Kidney (tissue), 14 donors: ENCODE results near the gene KRT79. TPM values are rescaled to one million over a fixed set of nuclear protein-coding genes. Genes with fewer than 3 reads are reported as not detected.

Experiments
- DNase-seq, 5 donors: peaks; one replicate each; pipeline ENCODE4 v3.0.0-alpha.2; 2013 to 2020
- FAIRE-seq: peaks from 2 replicates; lab custom pipeline; 2012; peaks lifted over from hg19 to GRCh38; lab: Jason Lieb, UNC
- H3K27ac ChIP-seq, 2 donors: one replicate each; pipeline ENCODE4 v1.7.0; 2013; ENCODE audit warnings: low read depth in 2 of 2, low read length in 2 of 2, inconsistent platforms in 1 of 2
- H3K27me3 ChIP-seq: one replicate; pipeline ENCODE4 v1.7.1; 2013; ENCODE audit warnings: low read length, inconsistent platforms; ENCODE audit not compliant: control insufficient read depth, insufficient read depth
- H3K36me3 ChIP-seq, 3 donors: one replicate each; pipeline versions ENCODE4 v1.7.0 to v1.7.1; 2013; ENCODE audit warnings: low read length in 3 of 3, control low read depth in 1 of 3, inconsistent platforms in 1 of 3; ENCODE audit not compliant: insufficient read depth in 3 of 3, control insufficient read depth in 2 of 3
- H3K4me1 ChIP-seq, 3 donors: one replicate each; pipeline versions ENCODE4 v1.7.0 to v1.7.1; 2013; ENCODE audit warnings: low read length in 3 of 3, inconsistent platforms in 1 of 3, low read depth in 1 of 3; ENCODE audit not compliant: control insufficient read depth in 2 of 3, insufficient read depth in 2 of 3
- H3K4me3 ChIP-seq, 3 donors: one replicate each; pipeline versions ENCODE4 v1.7.0 to v1.8.1; 2013; ENCODE audit warnings: low read length in 3 of 3, control low read depth in 1 of 3, inconsistent platforms in 1 of 3
- H3K9ac ChIP-seq, 3 donors: one replicate each; pipeline versions ENCODE4 v1.7.0 to v1.7.1; 2013; ENCODE audit warnings: low read length in 3 of 3, control low read depth in 1 of 3, inconsistent platforms in 1 of 3
- H3K9me3 ChIP-seq, 3 donors: one replicate each; pipeline versions ENCODE4 v1.7.0 to v1.7.1; 2013; ENCODE audit warnings: low read length in 3 of 3, control low read depth in 1 of 3, inconsistent platforms in 1 of 3; ENCODE audit not compliant: control insufficient read depth in 2 of 3, insufficient read depth in 1 of 3
- CTCF ChIP-seq: IDR thresholded peaks from 3 replicates; pipeline ENCODE4 v1.5.1; 2012; ENCODE audit warnings: mild to moderate bottlenecking, moderate library complexity, borderline replicate concordance; ENCODE audit not compliant: insufficient read depth; ENCODE audit errors: extremely low read depth
- intact Hi-C: fragments of 100-400 bp; cut with DNase I; formaldehyde crosslinking; loops from one replicate; pipeline ENCODE4 v1.11.1; 2022
- polyA plus RNA-seq: library from polyadenylated mRNA; stranded (reverse); fragments of 350-450 nt; fragmentation: Illumina TruSeq; extraction: RNeasy Lipid Tissue Mini Kit (QIAGEN cat#74804); gene quantifications from one replicate; pipeline ENCODE4 v1.2.3, GENCODE V29; 2014; ENCODE audit warnings: low read depth, low replicate concordance; ENCODE audit not compliant: insufficient read depth
- total RNA-seq: library from RNA; stranded (reverse); fragmentation: NEBNext Ultra II Directional; extraction: Animal tissue kit (Norgen Biotek cat#: 25700); gene quantifications from one replicate; pipeline ENCODE4 v1.2.1, GENCODE V29; 2021
- donor health status: control.
- donor health status: control.
- donor health status: control.
- donor health status: control.
- donor health status: control.
- donor health status: DM: yes; HTN: yes; CAD: no.
- donor health status: Normal renal cell carcinoma (clear cell type).

The KRT79 gene
- total and polyA plus RNA-seq, 2 donors from 2014 or later, result not detected

DNA sequence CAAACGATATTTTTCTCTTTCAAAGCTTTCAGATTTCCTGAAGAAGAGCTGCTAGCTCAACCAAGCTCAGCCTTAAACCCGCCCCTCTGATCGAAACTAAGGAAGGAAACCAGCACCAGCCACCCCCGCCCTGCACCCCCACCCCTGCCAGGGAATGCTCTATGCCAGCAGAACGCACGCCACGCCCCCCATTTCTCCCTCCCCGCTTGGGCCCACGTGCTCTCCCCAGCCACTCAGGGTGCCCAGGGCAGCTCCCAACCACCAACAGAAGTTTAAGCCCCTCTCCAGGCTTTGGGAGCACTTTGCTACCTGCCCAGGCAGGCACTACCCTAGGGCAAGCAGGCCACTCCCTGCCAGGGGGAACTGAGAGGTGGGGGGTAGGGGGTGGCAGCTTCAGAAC, 33.5 kb upstream of the KRT79 start:
- H3K36me3 ChIP-seq, result no peaks in the 10 kb centered on the region
- FAIRE-seq (no peak), DNase-seq (peak in 2 of 5 donors; percentile 29 to 84)
- H3K9ac ChIP-seq, result no peak overlapping the region
- H3K4me3 ChIP-seq, result no peak overlapping the region
- no peak overlapping the region for H3K27ac ChIP-seq
- TF ChIP-seq CTCF, result no peak
- intact Hi-C loops, result no loop called here
- H3K27me3 ChIP-seq, result no peaks in the 10 kb centered on the region
- H3K9me3 ChIP-seq, result no peaks in the 10 kb centered on the region
- H3K4me1 ChIP-seq, result peaks cover 0 to 7% (median 0%) of the 10 kb centered on the region in 3 donors

DNA sequence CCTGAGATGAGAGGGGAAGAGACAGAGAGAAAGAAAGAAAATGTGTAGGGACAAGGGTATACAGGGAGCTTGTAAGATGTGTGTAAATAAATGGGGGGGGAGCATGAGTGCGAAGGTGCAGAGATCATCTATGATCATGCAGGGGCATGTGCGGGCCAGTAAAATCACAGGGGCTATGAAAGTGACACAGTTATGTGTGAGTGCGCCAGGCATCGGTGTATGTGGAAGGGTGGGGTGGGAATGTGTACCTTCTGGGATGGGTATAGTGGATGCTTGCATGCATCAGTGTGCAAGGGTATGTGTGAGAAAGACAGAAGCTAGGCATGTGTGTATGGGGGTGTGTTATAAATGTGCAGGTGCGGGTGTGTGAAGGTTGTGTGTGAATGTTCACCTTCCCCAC, 33.0 kb upstream of the KRT79 start:
- intact Hi-C loops, result no loop called here

GRCh38 chr12:52865090-52865944, 31.2 kb upstream of the KRT79 start:
- Histone ChIP-seq H3K4me3 (no peak overlapping the region), H3K4me1 (no peaks in the 10 kb centered on the region), H3K9ac (no peak overlapping the region), H3K27me3 (no peaks in the 10 kb centered on the region), H3K27ac (no peak overlapping the region), H3K36me3 (no peaks in the 10 kb centered on the region), H3K9me3 (no peaks in the 10 kb centered on the region)
- intact Hi-C loops, result no loop called here
- peak; percentile 77 for TF ChIP-seq CTCF
- DNase-seq (peak; percentile 79 to 86 (median 83)), FAIRE-seq (no peak)

More for the DNA sequence above, 33.0 kb upstream of the KRT79 start:
- Histone ChIP-seq H3K4me3 (no peak overlapping the region), H3K4me1 (peaks cover 0 to 7% (median 0%) of the 10 kb centered on the region in 3 donors), H3K9ac (no peak overlapping the region), H3K27ac (no peak overlapping the region), H3K9me3 (no peaks in the 10 kb centered on the region), H3K27me3 (no peaks in the 10 kb centered on the region), H3K36me3 (no peaks in the 10 kb centered on the region)
- FAIRE-seq (no peak), DNase-seq (peak in 1 of 5 donors; percentile 34)
- TF ChIP-seq CTCF, result no peak
